Adrenal gland (tissue), 5 donors: ENCODE data around the gene TRAK1.

Experiments
- CTCF ChIP-seq, 6 experiments: fragments of 450-650 bp in 4 of 6; fragments of 200-600 bp in 2 of 6; sonication (generic) in 1 of 6; IDR thresholded peaks; 1 replicate in 5 of 6; 2 replicates in 1 of 6; pipeline versions ENCODE4 v1.5.1 to v1.8.0; 2016 to 2021; ENCODE audit warnings: antibody characterized with exemption in 6 of 6, mild to moderate bottlenecking in 2 of 6, moderate library complexity in 1 of 6
- POLR2A ChIP-seq, 2 donors: fragments of 450-650 bp; IDR thresholded peaks; one replicate each; pipeline ENCODE4 v1.6.1; 2017; ENCODE audit warnings: antibody characterized with exemption in 2 of 2, mild to moderate bottlenecking in 2 of 2, moderate library complexity in 1 of 2
- donor health status: DM: no; HTN: no; CAD: no.

- no peak for TF ChIP-seq CTCF (IDR thresholded peaks at IDR 0.05)
- TF ChIP-seq POLR2A (IDR thresholded peaks at IDR 0.05): no peak
These were observed 29.7 kb downstream of the TRAK1 start for GRCh38 chr3:42120866-42121265.
